Measurements from ENCODE around the gene TRAPPC10.

The TRAPPC10 gene

DNA sequence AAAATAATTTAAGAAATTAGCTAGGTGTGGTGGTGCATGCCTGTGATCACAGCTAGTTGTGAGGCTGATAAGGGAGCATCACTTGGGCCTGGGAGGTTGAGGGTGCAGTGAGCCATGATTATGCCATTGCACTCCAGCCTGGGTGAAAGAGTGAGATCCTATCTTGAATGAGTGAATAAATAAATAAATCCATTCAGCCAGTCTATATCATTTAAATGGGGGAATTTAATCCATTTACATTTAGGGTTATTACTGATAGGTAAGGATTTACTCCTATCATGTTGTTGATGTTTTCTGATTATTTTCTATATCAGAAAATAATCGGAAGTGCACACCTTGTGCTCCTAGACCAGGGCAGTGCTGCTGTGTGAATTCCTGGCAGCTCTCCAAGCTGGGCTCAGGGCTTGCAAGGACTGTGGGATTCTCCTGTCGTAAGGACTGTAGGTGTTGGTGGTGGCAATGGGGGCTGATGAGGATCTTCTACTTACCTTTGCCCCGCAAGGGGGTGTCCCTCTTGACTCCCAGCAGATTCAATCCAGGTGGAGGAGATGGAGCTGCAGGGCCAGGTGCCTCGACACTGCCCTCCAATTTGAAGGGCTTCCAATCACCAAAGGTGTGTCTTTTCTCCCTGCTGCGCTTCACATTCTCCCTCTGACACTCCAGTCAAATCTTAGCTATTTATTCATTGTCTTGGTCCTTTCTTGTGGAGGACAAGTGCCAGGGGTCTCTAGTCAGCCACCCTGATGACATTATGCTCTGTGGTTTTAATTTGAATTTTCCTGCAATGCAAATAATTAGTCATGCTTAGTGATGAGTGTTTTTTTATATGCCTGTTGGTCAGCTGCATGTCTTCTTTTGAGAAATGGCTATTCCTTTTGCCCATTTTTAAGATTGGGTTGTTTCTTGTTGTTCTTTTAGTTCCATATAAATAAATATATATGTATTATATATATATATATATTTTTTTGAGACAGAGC lies 14.1 kb upstream of the TRAPPC10 start:
- no peak for DNase-seq (ENCODE audit: low read depth in 2 of 2, low spot score in 1 of 2)

GRCh38 chr21:44000360-44000759 lies 11.7 kb upstream of the TRAPPC10 start:
- no peak for DNase-seq (ENCODE audit: low read depth in 2 of 2, low spot score in 1 of 2)

DNA sequence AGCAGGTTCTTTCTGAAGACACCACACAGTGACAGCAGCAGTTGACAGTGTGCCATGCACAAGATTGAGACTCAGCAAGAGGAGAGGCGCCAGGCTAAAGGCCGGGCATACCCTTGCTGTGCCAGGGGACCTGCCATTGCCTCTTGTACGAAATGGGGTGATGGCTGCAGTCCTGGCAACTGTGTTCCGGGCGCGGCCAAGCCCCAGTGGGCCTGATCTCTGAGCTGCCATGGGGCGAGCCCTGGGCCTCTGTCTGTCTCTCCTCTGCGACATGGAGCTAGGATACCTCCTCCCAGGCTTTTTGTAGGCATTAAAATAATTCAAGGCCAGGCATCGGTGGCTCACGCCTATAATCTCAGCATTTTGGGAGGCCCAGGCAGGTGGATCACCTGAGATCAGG lies 9.6 kb upstream of the TRAPPC10 start:
- no peak for DNase-seq (ENCODE audit: low read depth in 2 of 2, low spot score in 1 of 2)

GRCh38 chr21:44003307-44003966 lies 8.7 kb upstream of the TRAPPC10 start:
- no peak for DNase-seq (ENCODE audit: low read depth in 2 of 2, low spot score in 1 of 2)

GRCh38 chr21:44005071-44005470 lies 7.0 kb upstream of the TRAPPC10 start:
- no peak for DNase-seq (ENCODE audit: low read depth in 2 of 2, low spot score in 1 of 2)

DNA sequence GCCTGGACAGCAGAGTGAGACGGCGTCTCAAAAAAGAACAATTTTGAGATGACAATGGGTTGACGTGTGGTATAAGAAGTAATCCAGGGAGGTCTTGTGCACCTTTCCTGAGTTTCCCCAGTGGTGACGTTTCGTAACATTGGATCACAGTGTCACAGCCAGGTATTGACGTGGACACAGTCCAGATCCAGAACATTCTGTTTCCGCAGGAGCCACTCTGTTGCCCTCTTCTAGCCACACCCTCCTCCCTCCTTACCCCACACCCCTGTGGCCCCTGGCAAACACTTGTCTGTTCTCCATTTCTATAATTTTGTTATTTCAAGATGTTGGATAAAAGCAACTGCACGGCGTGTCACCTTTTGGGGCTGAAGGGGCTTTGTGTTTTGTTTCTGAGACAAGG lies 6.5 kb upstream of the TRAPPC10 start:
- DNase-seq (ENCODE audit: low read depth in 2 of 2, low spot score in 1 of 2), result no peak

DNA sequence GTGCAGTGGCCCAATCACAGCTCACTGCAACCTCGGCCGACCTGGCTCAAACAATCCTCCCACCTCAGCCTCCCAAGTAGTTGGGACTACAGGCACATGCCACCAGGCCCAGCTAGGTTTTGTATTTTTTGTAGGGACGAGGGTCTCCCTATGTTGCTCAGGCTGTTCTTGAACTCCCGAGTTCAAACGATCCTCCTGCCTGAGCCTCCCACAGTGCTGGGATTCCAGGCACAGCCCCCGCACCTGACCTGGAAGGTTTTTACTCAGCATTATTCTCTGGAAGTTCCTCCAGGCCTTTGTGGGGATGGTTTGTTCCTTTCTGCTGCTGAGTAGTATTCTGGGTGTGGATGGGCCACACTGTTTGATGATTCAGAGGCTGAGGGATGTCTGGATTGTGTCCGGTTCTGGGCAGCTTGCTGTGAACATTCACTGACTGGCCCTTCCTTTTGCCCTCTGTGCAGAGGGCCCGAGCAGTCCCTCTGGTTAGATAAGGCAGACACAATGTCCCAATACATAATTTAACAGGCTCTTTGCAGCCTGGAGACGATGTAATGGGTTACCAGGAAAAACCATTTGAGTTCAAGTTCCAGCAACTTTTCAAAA lies 6.0 kb upstream of the TRAPPC10 start:
- DNase-seq (ENCODE audit: low read depth in 2 of 2, low spot score in 1 of 2), result no peak

- no peak for DNase-seq (ENCODE audit: low read depth in 2 of 2, low spot score in 1 of 2)
Observed at GRCh38 chr21:44006656-44007055, 5.5 kb upstream of the TRAPPC10 start.

DNA sequence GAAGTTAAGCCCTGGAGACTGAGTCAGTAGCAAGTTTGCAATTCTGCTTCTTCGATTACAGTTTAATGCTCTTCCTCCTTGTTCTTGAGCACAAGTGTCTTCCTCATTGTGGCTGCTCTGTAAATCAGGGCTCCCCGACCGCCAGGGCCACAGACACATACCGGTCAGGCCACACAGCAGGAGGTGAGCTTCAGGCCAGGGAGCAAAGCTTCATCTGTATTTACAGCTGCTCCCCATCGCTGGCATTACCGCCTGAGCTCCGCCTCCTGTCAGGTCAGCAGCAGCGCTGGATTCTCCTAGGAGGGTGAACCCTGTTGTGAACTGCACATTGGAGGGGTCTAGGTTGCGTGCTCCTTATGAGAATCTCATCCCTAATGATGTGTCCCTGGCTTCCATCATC lies 1.7 kb upstream of the TRAPPC10 start:
- no peak for DNase-seq (ENCODE audit: low read depth in 2 of 2, low spot score in 1 of 2)

- DNase-seq (ENCODE audit: low read depth in 2 of 2, low spot score in 1 of 2), result no peak
Observed at GRCh38 chr21:44011123-44011522, 986 bp upstream of the TRAPPC10 start.

DNA sequence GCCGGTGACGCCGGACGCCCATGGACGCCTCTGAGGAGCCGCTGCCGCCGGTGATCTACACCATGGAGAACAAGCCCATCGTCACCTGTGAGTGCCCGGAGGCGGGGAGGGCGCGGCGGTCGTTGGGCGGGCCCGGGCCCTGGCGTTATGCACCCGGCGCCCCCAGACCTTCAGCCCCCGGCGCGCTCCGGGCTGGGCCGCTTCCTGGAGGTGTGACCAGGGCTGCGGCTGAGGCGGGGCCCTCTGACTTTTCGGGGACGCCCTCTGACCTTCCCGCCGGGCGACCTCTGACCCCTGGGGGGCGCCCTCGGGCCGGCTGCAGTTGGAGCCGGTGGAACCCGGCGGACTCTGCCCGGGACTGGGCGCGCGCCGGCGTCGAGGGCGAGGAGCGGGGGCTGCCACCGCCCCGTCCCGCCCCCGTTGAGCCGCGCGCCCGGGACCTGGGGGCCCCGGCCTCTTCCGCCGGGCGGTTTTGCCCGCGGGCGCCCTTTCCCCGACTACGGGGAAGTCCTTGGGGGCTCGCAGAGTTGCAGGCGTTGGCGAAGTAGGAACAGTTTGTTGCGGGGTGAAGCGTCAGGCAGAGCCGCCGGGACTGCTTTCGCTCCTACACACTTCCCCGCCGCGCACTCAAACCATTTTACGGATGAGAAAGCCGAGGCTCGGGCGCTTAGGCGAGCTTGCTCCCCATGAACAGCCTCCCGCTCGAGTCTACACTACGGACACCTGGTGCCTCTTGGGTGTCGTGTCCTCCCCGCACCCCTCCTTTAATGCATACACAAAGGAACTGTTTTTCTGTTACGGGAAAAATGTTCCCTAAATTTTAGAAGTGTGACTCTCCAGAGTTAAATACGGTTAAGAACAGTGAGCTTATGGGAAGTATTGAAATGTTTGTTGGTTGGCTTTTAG lies 618 bp downstream of the TRAPPC10 start:
- peak; percentile 62 to 65 for DNase-seq (ENCODE audit: low read depth in 2 of 2, low spot score in 1 of 2)

- no peak for DNase-seq (ENCODE audit: low read depth in 2 of 2, low spot score in 1 of 2)
Observed at GRCh38 chr21:44013380-44014088, 1.4 kb downstream of the TRAPPC10 start.

DNA sequence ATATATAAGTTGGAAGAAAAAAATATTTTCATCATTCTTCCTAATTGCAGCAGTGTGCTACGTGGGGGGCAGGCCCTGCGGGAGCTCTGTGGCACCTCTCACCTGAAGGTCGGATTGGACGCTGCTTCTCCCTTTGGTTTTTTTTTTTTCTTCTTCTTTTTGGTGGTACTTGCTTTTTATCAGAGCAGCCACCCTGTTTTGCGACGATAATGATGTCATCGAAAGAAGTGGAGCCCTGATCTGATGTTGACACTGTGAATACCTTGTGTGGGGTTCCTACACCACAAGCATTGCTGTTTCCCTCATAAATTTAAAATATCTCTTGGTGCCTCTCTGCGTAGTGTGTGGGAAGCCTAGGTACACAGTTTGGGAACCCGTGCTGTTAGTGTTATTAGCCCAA lies 5.5 kb downstream of the TRAPPC10 start:
- DNase-seq (ENCODE audit: low read depth in 2 of 2, low spot score in 1 of 2), result no peak

- no peak for DNase-seq (ENCODE audit: low read depth in 2 of 2, low spot score in 1 of 2)
Observed at GRCh38 chr21:44018127-44018526, 6.0 kb downstream of the TRAPPC10 start.

DNA sequence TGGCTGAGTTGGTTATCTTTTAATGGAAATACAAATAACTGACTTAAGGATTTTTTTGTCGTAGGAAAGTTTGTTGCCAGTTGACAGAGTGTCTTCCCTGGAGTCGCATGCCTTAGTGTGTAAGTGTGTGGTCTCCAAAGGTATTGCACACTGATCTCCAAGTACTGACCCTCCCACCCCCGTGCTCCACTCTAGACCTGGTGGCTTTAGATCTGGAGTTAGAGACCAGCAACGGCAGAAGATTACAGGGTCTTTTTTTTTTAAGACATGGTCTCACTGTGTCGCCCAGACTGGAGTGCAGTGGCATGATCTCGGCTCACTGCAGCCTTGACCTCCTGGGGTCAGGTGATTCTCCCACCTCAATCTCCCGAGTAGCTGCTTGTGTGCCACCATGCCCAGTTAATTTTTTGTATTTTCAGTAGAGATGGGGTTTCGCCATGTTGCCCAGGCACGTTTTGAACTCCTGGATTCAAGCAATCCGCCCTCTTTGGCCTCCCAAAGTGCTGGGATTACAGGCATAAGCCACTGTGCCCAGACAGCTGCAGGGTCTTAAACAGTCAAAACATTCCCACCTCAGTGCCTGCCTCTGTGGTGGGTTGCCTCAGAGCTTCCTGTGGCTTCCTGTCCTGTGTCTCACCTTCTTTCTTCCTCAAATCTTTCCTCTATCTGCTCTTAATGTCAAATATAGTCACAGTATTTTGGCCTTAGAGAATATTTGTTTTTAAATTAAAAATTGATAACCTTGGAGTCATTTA lies 6.9 kb downstream of the TRAPPC10 start:
- no peak for DNase-seq (ENCODE audit: low read depth in 2 of 2, low spot score in 1 of 2)

DNA sequence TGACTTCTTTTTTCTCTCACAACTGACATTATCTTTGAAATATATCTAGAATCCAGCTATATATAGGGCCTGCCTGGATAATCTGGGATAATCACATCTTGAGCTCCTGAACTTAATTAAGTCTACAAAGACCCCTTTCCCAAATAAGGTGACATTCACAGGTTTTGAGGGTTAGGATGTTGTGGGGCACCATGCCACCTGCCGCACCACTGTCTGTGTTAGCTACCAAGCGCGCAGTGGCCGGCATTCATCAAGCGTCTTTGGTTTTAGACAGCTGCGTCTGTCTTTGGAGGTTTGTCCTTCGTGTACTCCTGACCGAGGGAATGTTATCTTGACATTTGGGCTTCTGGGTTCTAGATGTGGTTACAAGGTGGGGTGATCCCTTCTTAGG lies 7.5 kb downstream of the TRAPPC10 start:
- DNase-seq (ENCODE audit: low read depth in 2 of 2, low spot score in 1 of 2), result no peak

GRCh38 chr21:44020551-44020950 lies 8.4 kb downstream of the TRAPPC10 start:
- no peak for DNase-seq (ENCODE audit: low read depth in 2 of 2, low spot score in 1 of 2)

- no peak for DNase-seq (ENCODE audit: low read depth in 2 of 2, low spot score in 1 of 2)
Observed at GRCh38 chr21:44021064-44021463, 9.0 kb downstream of the TRAPPC10 start.

DNA sequence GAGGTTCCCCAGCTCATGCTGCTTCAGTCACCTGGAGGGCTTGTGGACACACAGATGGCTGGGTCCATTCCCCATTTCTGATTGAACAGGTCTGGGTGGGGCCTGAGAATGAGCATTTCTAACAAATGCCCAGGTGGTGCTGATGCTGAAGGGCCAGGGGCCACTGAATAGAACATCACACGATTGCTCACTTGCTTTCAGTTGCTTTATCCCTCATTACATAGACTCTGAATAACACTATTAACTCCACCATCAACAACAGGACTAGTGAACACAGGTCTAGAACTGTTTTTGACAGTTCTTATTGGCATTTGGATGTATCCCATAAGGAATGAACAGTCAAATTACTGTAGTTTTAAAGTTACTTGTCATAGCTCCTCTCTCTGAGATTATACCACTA lies 12.1 kb downstream of the TRAPPC10 start:
- no peak for DNase-seq (ENCODE audit: low read depth in 2 of 2, low spot score in 1 of 2)

- no peak for DNase-seq (ENCODE audit: low read depth in 2 of 2, low spot score in 1 of 2)
Observed at GRCh38 chr21:44024887-44025353, 12.8 kb downstream of the TRAPPC10 start.
